Uterus (tissue), 4 donors: ENCODE measurements around the gene REELD1. TPM values are rescaled to one million over a fixed set of nuclear protein-coding genes. Genes with fewer than 3 reads are reported as not detected.

Source experiments
- DNase-seq, 2 donors: peaks; one replicate each; pipeline ENCODE4 v3.0.0-alpha.2; 2019 to 2020
- H3K27ac ChIP-seq, 2 donors: fragments of 200-600 bp; sonication (generic); 1 replicate in 1 of 2; 2 replicates in 1 of 2; pipeline ENCODE4 v1.5.1; 2016 to 2018
- H3K27me3 ChIP-seq, 2 donors: fragments of 200-600 bp; sonication (generic); one replicate each; pipeline ENCODE4 v1.5.1; 2018 to 2019; ENCODE audit warnings: control low read depth in 1 of 2
- H3K36me3 ChIP-seq, 2 donors: fragments of 200-600 bp; sonication (generic); one replicate each; pipeline ENCODE4 v1.5.1; 2019; ENCODE audit warnings: control low read depth in 1 of 2
- H3K4me1 ChIP-seq, 2 donors: fragments of 200-600 bp; sonication (generic); one replicate each; pipeline ENCODE4 v1.5.1; 2018 to 2019; ENCODE audit warnings: control low read depth in 1 of 2
- H3K4me3 ChIP-seq, 2 donors: fragments of 200-600 bp; sonication (generic); 1 replicate in 1 of 2; 2 replicates in 1 of 2; pipeline ENCODE4 v1.5.1; 2018 to 2019; ENCODE audit warnings: mild to moderate bottlenecking in 1 of 2
- H3K9me3 ChIP-seq, 2 donors: fragments of 200-600 bp; sonication (generic); one replicate each; pipeline ENCODE4 v1.5.1; 2019; ENCODE audit warnings: control low read depth in 1 of 2
- CTCF ChIP-seq, 4 experiments: fragments of 200-600 bp in 2 of 4; fragments of 450-650 bp in 2 of 4; sonication (generic) in 2 of 4; IDR thresholded peaks; one replicate each; pipeline ENCODE4 v1.5.1; 2016 to 2019; ENCODE audit warnings: antibody characterized with exemption in 4 of 4, mild to moderate bottlenecking in 2 of 4, moderate library complexity in 1 of 4
- POLR2A ChIP-seq, 2 donors: fragments of 450-650 bp; IDR thresholded peaks; one replicate each; pipeline ENCODE4 v1.6.1; 2016; ENCODE audit warnings: antibody characterized with exemption in 2 of 2, mild to moderate bottlenecking in 1 of 2, moderate library complexity in 1 of 2
- intact Hi-C: fragments of 100-400 bp; cut with DNase I; formaldehyde crosslinking; loops from one replicate; pipeline ENCODE4 v1.15.1; 2023; ENCODE audit warnings: low total_unique reads
- total RNA-seq, 4 donors: library from RNA; depleted of rRNA in 3 of 4; stranded (reverse); fragments of >200 nt in 3 of 4; gene quantifications; one replicate each; pipeline versions ENCODE4 v1.1.0 to v1.2.4, GENCODE V29; 2014 to 2023
- donor health status: DM: yes; HTN: yes; CAD: no.

Gene REELD1
- total RNA-seq, 4 donors from 2014 or later, result 1.4 TPM; not detected in 3

GRCh38 chr4:146265950-146266490 is 51.7 kb downstream of the REELD1 start:
- no peaks in the 10 kb centered on the region for H3K27me3 ChIP-seq
- H3K4me3 ChIP-seq, result no peak overlapping the region
- no peak overlapping the region for H3K27ac ChIP-seq
- no peak for DNase-seq
- no peak for TF ChIP-seq POLR2A (IDR thresholded peaks at IDR 0.05)
- TF ChIP-seq CTCF (IDR thresholded peaks at IDR 0.05), result no peak
- intact Hi-C loops, result no loop called here
- H3K36me3 ChIP-seq, result no peaks in the 10 kb centered on the region
- no peaks in the 10 kb centered on the region for H3K9me3 ChIP-seq
- no peaks in the 10 kb centered on the region for H3K4me1 ChIP-seq

- H3K36me3 ChIP-seq, result no peaks in the 10 kb centered on the region
- no peak for DNase-seq
- H3K9me3 ChIP-seq, result no peaks in the 10 kb centered on the region
- H3K27me3 ChIP-seq, result no peaks in the 10 kb centered on the region
- no peak overlapping the region for H3K27ac ChIP-seq
- no peak overlapping the region for H3K4me3 ChIP-seq
- TF ChIP-seq CTCF (IDR thresholded peaks at IDR 0.05), result no peak
- TF ChIP-seq POLR2A (IDR thresholded peaks at IDR 0.05), result no peak
- no peaks in the 10 kb centered on the region for H3K4me1 ChIP-seq
- intact Hi-C loops, result no loop called here
Observed at GRCh38 chr4:146267826-146268225, 53.5 kb downstream of the REELD1 start.

DNA sequence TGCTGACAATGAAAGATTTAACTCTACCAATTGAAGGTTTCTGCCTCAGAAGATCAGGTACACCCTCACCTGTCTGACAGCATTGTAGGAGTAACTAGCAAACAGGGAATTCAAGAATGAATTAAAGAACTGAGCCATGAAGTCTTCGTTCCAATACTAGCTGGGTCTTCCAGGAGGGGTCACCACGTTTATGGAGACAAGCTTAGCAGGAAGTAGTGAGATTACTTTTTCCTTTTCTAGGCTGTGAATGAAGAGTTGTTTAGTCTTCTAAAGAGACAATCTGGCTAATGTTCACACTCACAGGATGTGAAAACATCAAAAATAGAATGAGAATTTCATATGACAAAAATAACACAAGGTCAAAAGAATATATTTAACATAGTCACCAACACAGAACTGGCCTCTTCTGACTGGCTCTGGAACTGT is 54.9 kb downstream of the REELD1 start:
- Histone ChIP-seq H3K27me3 (no peaks in the 10 kb centered on the region), H3K4me1 (no peaks in the 10 kb centered on the region), H3K36me3 (no peaks in the 10 kb centered on the region), H3K4me3 (no peak overlapping the region), H3K27ac (no peak overlapping the region), H3K9me3 (no peaks in the 10 kb centered on the region)
- DNase-seq, result no peak
- no peak for TF ChIP-seq CTCF (IDR thresholded peaks at IDR 0.05)
- no peak for TF ChIP-seq POLR2A (IDR thresholded peaks at IDR 0.05)
- intact Hi-C loops, result no loop called here

DNA sequence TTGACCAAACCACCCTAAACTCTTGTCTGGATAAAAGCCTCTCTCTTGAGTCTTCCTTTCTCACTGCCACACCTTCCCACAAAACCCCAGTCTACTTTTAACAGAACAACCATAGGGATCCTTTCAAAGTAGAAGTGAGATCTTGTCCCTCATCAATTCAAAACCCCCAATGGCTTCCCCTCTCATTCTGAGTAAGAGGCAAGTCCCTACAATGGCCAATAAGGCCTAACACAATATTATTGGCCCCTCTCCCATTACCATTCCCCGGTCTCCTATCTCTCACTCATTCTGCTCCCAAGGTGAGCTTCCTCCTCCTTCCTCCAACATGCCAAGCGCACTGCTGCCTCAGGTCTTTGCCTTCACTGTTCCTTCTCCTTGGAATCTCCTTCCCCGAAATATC is 57.1 kb downstream of the REELD1 start:
- no peaks in the 10 kb centered on the region for H3K9me3 ChIP-seq
- H3K4me1 ChIP-seq, result no peaks in the 10 kb centered on the region
- H3K4me3 ChIP-seq, result no peak overlapping the region
- intact Hi-C loops, result no loop called here
- H3K27me3 ChIP-seq, result no peaks in the 10 kb centered on the region
- DNase-seq, result no peak
- no peak for TF ChIP-seq CTCF (IDR thresholded peaks at IDR 0.05)
- TF ChIP-seq POLR2A (IDR thresholded peaks at IDR 0.05), result no peak
- no peaks in the 10 kb centered on the region for H3K36me3 ChIP-seq
- H3K27ac ChIP-seq, result no peak overlapping the region

DNA sequence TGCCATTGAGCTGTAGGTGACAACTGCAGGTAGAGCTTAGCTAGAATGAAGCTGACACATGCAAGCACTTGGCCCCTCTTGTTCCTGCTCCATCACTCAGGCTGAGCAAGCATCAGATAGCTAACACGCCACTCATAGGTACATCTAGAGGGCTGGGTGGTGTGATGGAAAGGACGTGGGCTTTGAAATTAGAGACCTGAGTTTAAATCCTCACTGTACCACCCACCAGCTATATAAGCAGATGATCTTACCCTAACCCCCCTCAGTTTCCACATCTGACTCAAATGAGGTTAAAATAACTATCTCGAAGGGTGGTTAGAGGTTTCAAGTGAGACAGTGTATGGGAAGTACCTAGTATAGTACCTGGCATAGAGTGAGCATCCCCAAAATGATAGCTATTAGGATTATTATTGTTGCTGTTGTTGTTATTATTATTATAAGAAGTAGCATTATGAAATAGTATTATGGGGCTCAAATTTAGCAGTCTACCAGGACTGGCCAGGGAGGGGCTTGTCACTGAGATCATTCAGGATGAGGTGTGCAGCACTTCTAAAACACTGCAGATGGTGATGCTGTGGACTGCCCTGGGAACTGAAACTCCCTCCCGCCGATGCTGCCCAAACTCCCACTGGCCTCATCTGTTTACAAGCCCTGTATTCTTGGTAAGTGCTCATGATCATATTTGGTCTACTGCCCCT is 59.0 kb downstream of the REELD1 start:
- intact Hi-C loops, result no loop called here

More for the DNA sequence above, 59.0 kb downstream of the REELD1 start:
- H3K9me3 ChIP-seq, result no peaks in the 10 kb centered on the region
- no peaks in the 10 kb centered on the region for H3K27me3 ChIP-seq
- H3K27ac ChIP-seq, result no peak overlapping the region
- no peak for DNase-seq
- H3K4me1 ChIP-seq, result no peaks in the 10 kb centered on the region
- H3K4me3 ChIP-seq, result no peak overlapping the region
- TF ChIP-seq CTCF (IDR thresholded peaks at IDR 0.05), result no peak
- TF ChIP-seq POLR2A (IDR thresholded peaks at IDR 0.05), result no peak
- no peaks in the 10 kb centered on the region for H3K36me3 ChIP-seq
